ENCODE measurements around the gene PDK1.

Gene PDK1

GRCh38 chr2:172614932-172615331, 59.0 kb downstream of the PDK1 start:
- TF ChIP-seq FOXP2 (optimal IDR thresholded peaks at IDR 0.05; ENCODE audit: borderline replicate concordance, extremely low read depth, extremely low read length, insufficient read depth) (no peak), SIN3A (IDR thresholded peaks at IDR 0.05; ENCODE audit: borderline replicate concordance, insufficient read depth, low read length) (no peak), TAF1 (IDR thresholded peaks at IDR 0.05; ENCODE audit: borderline replicate concordance, insufficient read depth, low read length) (no peak), POLR2AphosphoS5 (IDR thresholded peaks at IDR 0.05; ENCODE audit: low read depth, low read length) (no peak)
- TF ChIP-seq, protein P1, sequence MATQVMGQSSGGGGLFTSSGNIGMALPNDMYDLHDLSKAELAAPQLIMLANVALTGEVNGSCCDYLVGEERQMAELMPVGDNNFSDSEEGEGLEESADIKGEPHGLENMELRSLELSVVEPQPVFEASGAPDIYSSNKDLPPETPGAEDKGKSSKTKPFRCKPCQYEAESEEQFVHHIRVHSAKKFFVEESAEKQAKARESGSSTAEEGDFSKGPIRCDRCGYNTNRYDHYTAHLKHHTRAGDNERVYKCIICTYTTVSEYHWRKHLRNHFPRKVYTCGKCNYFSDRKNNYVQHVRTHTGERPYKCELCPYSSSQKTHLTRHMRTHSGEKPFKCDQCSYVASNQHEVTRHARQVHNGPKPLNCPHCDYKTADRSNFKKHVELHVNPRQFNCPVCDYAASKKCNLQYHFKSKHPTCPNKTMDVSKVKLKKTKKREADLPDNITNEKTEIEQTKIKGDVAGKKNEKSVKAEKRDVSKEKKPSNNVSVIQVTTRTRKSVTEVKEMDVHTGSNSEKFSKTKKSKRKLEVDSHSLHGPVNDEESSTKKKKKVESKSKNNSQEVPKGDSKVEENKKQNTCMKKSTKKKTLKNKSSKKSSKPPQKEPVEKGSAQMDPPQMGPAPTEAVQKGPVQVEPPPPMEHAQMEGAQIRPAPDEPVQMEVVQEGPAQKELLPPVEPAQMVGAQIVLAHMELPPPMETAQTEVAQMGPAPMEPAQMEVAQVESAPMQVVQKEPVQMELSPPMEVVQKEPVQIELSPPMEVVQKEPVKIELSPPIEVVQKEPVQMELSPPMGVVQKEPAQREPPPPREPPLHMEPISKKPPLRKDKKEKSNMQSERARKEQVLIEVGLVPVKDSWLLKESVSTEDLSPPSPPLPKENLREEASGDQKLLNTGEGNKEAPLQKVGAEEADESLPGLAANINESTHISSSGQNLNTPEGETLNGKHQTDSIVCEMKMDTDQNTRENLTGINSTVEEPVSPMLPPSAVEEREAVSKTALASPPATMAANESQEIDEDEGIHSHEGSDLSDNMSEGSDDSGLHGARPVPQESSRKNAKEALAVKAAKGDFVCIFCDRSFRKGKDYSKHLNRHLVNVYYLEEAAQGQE (IDR thresholded peaks at IDR 0.05; ENCODE audit: insufficient read depth in 1 of 2, low read depth in 2 of 2, low read length in 2 of 2): no peak

GRCh38 chr2:172615727-172616261, 59.9 kb downstream of the PDK1 start:
- TF ChIP-seq FOXP2 (optimal IDR thresholded peaks at IDR 0.05; ENCODE audit: borderline replicate concordance, extremely low read depth, extremely low read length, insufficient read depth): no peak
- no peak for TF ChIP-seq POLR2AphosphoS5 (IDR thresholded peaks at IDR 0.05; ENCODE audit: low read depth, low read length)
- TF ChIP-seq TAF1 (IDR thresholded peaks at IDR 0.05; ENCODE audit: borderline replicate concordance, insufficient read depth, low read length): no peak

DNA sequence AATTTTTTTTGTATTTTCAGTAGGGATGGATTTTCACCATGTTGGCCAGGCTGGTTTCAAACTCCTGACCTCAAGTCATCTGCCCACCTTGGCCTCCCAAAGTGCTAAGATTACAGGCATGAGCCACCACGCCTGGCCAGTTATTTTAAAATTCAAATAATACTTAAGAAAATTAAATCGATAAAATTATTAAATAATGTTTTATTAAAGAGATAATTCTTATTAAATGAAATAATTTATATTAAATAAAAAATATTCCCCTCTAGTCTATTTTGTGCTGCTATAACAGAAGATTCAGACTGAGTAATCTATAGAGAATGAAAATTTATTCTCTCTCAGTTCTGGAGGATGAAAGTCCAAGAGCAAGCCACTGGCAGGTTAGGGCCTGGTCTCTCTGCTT, 61.2 kb downstream of the PDK1 start:
- TF ChIP-seq, protein P1 (IDR thresholded peaks at IDR 0.05; ENCODE audit: insufficient read depth in 1 of 2, low read depth in 2 of 2, low read length in 2 of 2): no peak
- TF ChIP-seq POLR2AphosphoS5 (IDR thresholded peaks at IDR 0.05; ENCODE audit: low read depth, low read length): no peak
- no peak for TF ChIP-seq FOXP2 (optimal IDR thresholded peaks at IDR 0.05; ENCODE audit: borderline replicate concordance, extremely low read depth, extremely low read length, insufficient read depth)
- no peak for TF ChIP-seq SIN3A (IDR thresholded peaks at IDR 0.05; ENCODE audit: borderline replicate concordance, insufficient read depth, low read length)
- TF ChIP-seq TAF1 (IDR thresholded peaks at IDR 0.05; ENCODE audit: borderline replicate concordance, insufficient read depth, low read length): no peak

DNA sequence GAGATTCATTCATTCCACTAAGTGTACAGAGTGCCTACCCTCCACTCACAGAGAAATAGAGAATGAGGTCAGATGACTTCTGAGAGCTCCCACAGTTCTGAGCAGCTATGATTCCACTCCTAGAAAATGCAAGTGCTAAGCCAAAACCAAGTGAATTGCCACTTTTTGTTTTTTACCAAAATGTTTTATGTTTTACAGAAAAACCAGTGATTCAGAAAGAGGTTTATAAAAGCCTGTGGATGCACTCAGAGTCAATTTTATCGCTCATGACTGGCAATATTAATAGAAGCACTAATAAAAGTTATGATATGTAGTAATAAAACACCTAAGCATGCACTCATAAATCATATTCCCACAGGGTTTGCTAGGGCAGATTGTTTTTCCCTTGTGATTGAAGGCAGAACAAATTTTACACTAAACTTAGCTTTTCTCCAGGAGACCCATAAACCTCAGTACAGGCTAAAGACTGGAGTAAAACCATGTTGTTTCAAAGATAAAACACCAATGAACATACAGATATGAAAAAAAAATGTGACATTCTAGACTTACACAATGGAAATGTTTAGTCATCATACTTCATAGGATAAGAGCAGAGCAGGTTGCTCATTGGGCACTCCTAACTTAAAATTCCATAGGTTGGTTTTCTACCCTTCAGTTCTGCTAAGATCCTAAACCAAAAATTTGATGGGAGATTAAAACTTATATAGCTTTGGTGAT, 67.5 kb downstream of the PDK1 start:
- no peak for TF ChIP-seq SIN3A (IDR thresholded peaks at IDR 0.05; ENCODE audit: borderline replicate concordance, insufficient read depth, low read length)
- TF ChIP-seq POLR2AphosphoS5 (IDR thresholded peaks at IDR 0.05; ENCODE audit: low read depth, low read length): no peak

DNA sequence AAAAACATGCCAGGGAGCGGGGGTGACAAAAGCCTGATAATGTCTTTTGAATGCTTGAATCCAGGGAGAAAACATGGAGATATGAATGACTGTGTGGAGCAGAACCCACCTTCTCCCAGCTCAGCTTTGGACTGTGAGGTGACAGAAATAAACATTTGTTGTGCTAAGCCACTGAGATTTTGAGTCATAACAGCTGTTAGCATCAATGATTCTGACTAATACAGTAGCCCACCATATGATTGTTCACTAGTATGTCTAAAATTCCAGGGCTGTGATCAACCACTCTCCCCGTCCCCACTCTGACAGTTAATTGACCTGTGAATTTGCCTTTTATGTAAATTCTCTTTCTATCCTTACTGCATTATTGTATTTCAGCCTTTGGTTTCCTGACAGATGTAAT, 69.1 kb downstream of the PDK1 start:
- TF ChIP-seq TAF1 (IDR thresholded peaks at IDR 0.05; ENCODE audit: borderline replicate concordance, insufficient read depth, low read length) (no peak), POLR2AphosphoS5 (IDR thresholded peaks at IDR 0.05; ENCODE audit: low read depth, low read length) (no peak), FOXP2 (optimal IDR thresholded peaks at IDR 0.05; ENCODE audit: borderline replicate concordance, extremely low read depth, extremely low read length, insufficient read depth) (no peak), SIN3A (IDR thresholded peaks at IDR 0.05; ENCODE audit: borderline replicate concordance, insufficient read depth, low read length) (no peak)
- TF ChIP-seq, protein P1 (IDR thresholded peaks at IDR 0.05; ENCODE audit: insufficient read depth in 1 of 2, low read depth in 2 of 2, low read length in 2 of 2): no peak

DNA sequence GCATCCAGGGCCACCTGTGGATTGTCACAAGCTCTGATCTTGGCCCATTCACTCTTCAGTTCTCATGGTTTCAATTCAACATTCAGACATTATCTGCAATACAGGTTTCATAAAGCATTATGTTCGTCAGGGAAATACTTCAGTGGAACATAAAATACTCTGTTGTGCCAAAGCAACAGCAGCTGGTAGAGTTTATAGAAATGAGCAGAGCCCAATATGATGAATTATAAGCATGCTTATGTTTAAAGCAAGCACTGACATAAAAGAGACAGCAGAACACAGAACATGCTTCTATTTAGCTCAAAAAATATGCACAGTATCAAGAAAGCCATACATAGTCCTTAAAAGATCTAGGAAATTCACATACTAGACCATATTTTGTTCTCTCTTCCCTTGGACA, 71.3 kb downstream of the PDK1 start:
- TF ChIP-seq POLR2AphosphoS5 (IDR thresholded peaks at IDR 0.05; ENCODE audit: low read depth, low read length): no peak
- TF ChIP-seq FOXP2 (optimal IDR thresholded peaks at IDR 0.05; ENCODE audit: borderline replicate concordance, extremely low read depth, extremely low read length, insufficient read depth): no peak
- TF ChIP-seq, protein P1 (IDR thresholded peaks at IDR 0.05; ENCODE audit: insufficient read depth in 1 of 2, low read depth in 2 of 2, low read length in 2 of 2): no peak
- no peak for TF ChIP-seq SIN3A (IDR thresholded peaks at IDR 0.05; ENCODE audit: borderline replicate concordance, insufficient read depth, low read length)

Data from PFSK-1 (cell line).